HT-29 (cell line): ENCODE data around the gene SHKBP1. TPM values are rescaled to one million over a fixed set of nuclear protein-coding genes. Genes with fewer than 3 reads are reported as not detected.
A peak's percentile ranks its signal among the peaks of the same experiment; 100 is the strongest.
"Not testable (repeated sequence)": the region's sequence is repeated elsewhere in the genome, so short reads cannot be mapped to it uniquely, and the experiment has no call there.

Experiments
- DNase-seq: peaks from one replicate; pipeline ENCODE4 v3.0.0-alpha.2; 2015; ENCODE audit warnings: low spot score
- total RNA-seq: library from RNA; depleted of rRNA; stranded (reverse); fragments of >200 nt; shearing (Covaris generic); gene quantifications from 2 replicates; pipeline ENCODE4 v1.2.3, GENCODE V29; 2014

Gene SHKBP1
- total RNA-seq, 1 experiment from 2014 or later = 128 TPM

- no peak for DNase-seq
Observed at GRCh38 chr19:40585241-40585981, 8.7 kb downstream of the SHKBP1 start.

DNA sequence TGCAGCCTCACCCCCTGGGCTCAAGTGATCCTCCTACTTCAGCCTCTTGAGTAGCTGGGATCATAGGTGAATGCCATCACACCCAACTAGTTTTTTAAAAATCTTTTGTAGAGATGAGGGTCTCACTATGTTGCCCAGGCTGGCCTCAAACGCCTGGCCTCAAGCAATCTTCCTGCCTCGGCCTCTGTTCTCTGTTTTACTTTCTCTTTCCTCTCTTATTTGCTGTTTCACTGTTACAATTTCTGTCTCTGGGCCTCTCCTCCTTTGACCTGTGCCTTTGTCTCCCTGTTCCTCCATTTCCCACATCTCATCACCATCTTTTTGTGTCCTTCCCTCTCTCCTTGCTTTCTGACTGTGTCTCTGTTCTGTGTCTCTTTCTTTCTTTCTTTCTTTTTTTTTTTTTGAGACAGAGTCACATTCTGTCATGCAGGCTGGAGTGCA lies 9.3 kb downstream of the SHKBP1 start:
- no peak for DNase-seq

- DNase-seq = no peak
Observed at GRCh38 chr19:40586611-40587010, 9.9 kb downstream of the SHKBP1 start.

DNA sequence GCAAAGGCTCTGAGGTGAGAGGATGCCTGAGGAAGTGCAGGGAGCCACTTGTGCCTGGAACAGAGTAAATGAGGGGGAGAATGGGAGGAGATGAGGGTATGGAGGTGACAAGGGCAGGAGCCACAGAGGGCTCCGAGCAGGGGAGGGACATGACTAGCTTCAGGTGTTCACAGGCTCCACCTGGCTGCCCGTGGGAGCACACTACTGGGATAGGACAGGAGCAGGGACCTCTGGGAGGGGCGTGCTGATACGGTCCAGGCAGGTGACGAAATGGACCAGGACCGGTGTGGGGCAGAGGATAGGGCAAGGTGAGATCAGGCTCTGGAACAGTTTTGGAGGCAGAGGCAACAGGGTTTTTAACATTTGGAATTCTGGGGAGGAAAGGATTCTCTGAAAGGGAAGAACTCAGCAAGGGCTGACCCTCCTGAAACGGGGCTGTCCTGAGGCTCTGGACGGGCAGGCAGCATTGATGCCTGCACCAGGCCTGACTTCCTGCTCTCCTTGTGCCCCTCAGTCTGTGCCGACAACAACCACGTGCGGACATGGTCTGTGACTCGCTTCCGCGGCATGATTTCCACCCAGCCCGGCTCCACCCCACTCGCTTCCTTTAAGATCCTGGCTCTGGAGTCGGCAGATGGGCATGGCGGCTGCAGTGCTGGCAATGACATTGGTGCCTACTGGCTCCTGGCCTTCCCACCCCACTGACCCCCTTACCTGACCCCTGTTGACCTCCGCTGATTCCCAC lies 11.6 kb downstream of the SHKBP1 start:
- DNase-seq = peak; percentile 49

- DNase-seq = no peak
Observed at GRCh38 chr19:40588926-40589569, 12.4 kb downstream of the SHKBP1 start.

GRCh38 chr19:40589591-40590429 lies 13.1 kb downstream of the SHKBP1 start:
- DNase-seq = no peak

DNA sequence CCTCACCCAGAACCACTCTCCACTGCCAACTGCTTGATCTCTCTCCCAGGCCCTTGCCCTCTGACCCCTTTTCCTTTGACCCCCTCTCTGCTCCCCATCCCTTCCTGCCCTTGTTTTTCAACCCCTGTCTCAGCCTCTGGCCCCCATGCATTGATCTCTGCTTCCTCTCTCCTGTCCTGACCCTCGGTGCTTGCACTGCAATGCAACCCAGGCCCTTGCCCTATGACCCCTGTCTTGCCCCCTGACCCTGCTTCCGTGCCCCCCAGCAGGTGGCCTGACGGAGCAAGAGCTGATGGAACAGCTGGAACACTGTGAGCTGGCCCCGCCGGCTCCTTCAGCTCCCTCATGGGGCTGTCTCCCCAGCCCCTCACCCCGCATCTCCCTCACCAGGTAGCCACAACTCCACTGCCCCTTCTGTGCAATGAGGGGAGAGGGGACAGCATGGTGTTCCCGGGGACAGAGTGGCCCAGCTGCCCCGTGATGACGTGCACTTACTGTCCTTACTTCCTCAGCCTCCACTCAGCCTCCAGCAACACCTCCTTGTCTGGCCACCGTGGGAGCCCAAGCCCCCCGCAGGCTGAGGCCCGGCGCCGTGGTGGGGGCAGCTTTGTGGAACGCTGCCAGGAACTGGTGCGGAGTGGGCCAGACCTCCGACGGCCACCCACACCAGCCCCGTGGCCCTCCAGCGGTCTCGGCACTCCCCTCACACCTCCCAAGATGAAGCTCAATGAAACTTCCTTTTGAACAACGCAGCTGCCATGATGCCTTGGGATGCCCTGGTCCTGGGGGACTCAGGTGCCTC lies 14.0 kb downstream of the SHKBP1 start:
- DNase-seq = no peak

GRCh38 chr19:40591724-40592123 lies 15.1 kb downstream of the SHKBP1 start:
- DNase-seq = not testable (repeated sequence)

DNA sequence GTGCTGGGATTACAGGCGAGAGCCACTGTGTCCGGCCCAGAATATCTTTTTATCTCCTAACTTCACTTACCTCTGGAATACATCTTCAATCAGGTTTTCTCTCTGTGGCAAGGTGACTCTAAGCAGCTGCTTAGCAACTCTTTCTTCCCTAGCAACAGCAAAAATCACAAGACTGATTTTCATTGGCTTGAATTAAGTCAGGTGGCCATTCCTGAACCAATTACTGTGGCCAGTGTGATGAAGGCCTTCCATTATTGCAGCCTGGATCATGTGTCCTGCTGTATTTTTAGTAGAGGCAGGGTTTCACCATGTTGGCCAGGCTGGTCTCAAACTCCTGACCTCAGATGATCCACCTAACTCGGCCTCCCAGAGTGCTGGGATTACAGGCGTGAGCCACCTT lies 15.5 kb downstream of the SHKBP1 start:
- peak; percentile 79 for DNase-seq

DNA sequence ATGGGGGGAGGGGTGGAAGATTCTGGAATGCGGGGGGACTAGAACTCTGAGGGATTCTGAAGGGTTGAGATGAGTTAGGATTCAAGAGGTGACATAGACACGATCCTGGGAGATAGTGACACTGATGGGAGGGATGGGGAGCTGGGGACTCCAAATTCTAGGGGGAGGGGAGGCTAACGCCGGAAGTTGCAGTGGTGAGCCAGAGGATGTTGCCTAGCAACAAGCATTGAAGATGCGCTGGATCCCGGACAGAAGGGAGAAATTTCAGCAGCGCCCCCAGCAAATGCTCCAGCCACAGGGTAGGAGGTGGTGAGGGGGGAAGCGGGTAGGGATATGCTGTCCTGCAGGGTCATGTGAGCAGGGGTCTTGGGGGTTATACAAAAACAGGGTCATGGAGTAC lies 17.6 kb downstream of the SHKBP1 start:
- DNase-seq = no peak

- DNase-seq = peak; percentile 47
Observed at GRCh38 chr19:40594657-40595091, 18.0 kb downstream of the SHKBP1 start.

DNA sequence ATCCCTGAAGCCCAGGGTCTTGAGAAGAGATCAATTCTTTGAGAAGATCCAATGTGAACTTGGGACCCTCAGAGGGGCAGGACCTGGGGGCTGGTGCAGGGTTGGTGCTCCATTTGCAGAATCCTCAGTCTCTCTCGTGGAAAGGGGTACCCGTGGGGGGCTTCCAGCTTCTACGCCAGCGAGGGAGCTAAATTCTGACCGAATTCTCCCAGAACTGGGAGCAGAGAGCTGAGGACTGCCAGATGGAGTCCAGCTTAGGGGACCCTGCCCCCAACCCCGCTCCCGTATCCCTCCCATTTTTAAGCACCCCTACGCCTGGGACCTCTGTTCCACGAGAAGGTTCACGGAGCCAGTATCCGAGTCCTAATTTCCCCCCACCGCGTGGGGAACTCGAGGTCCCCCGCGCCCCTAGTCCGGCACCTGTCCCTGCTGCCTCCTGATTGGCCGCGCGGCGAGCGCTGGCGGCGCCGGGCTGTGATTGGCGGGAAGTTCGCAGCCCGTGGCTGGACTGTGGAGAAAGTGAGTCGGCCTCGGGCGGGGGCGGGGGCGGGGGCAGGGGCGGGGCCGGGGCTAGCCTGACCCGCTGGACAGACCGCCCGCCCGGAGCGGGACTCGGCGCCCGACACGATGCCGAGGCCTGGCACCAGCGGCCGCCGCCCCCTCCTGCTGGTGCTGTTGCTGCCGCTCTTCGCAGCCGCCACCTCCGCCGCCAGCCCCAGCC lies 20.1 kb downstream of the SHKBP1 start:
- no peak for DNase-seq

GRCh38 chr19:40597329-40597838 lies 20.7 kb downstream of the SHKBP1 start:
- no peak for DNase-seq

GRCh38 chr19:40598121-40598917 lies 21.6 kb downstream of the SHKBP1 start:
- peak; percentile 96 for DNase-seq

DNA sequence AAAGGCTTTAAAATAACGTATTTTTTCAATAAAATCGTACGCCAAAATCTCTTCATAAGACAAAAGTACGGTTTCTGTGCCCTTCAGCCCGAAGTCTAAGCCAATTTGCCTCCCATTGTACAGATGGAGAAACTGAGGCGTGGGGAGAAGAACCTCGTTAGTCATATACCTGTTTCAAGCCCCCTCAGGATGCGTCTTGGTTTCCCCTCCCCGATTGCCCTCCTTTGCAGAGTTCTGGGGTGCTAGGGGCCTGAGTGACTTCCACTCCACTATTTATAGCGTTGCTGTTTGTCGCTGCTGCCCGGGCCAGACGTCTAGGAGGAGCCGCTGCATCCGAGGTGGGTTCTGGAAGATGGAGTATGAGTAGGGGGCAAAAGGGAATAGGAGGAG lies 22.2 kb downstream of the SHKBP1 start:
- DNase-seq = no peak

DNA sequence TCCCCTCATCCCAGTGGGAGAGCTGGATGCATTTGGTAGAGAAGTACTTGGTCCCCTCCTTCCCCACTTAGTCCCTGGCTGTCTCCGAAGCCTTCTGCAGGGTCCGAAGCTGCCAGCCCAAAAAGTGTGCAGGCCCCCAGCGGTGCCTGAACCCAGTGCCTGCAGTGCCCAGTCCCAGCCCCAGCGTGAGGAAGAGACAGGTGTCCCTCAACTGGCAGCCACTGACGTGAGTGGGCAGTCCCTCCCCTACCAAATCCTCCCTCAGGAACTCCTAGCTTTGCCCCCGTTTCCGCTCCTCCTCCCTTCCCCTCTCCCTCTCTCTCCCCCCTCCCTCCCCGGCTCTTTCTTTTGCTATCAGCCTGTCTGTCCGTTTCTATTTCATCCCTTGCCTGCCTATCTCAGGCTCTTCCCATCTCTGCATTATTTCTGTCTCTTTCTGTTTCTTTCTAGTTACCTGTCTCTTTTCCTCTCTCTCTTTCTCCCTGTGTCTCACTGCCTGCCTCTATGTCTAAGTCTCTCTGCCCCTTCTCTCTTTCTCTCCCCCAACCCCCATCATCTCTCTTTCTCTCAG lies 22.7 kb downstream of the SHKBP1 start:
- no peak for DNase-seq

DNA sequence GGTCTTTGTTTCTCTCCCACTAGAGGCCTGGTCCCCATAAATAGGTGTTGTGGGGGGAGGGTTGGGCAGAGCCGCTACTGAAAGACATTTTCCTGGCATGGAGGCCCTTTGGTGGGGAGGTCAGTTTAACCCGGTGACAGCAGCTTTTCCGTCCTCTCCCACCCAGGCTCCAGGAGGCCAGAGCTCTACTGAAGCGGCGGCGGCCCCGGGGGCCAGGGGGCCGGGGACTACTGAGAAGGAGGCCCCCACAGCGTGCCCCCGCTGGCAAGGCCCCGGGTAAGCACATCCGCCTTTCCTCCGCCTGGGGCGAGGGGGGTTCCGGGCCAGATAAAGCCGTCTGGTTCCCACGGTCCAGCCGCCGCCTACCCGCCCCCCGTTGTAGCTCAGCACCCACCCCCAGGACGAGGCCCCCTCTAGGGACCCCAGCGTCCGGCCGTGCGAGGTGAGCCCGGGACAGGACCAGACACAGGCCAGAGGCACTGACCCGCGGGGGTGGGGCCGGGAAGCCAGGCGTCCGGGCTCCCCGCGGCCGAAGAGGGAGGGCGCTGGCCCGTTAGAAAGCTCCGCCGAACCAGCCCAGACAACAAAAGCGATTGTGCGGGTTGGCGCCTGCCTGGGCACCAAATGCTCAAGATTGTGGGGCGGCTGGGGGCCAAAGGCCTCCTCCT lies 23.4 kb downstream of the SHKBP1 start:
- no peak for DNase-seq

- no peak for DNase-seq
Observed at GRCh38 chr19:40600570-40601133, 24.0 kb downstream of the SHKBP1 start.
